GM18502 (cell line): ENCODE measurements around the gene SNRPB.

Source experiments
- ATAC-seq: cut with Tn5 transposase; IDR thresholded peaks from one replicate; pipeline ENCODE4 v1.9.1; 2021; ENCODE audit warnings: mild to moderate bottlenecking; ENCODE audit not compliant: unreplicated experiment, poor library complexity

SNRPB gene

DNA sequence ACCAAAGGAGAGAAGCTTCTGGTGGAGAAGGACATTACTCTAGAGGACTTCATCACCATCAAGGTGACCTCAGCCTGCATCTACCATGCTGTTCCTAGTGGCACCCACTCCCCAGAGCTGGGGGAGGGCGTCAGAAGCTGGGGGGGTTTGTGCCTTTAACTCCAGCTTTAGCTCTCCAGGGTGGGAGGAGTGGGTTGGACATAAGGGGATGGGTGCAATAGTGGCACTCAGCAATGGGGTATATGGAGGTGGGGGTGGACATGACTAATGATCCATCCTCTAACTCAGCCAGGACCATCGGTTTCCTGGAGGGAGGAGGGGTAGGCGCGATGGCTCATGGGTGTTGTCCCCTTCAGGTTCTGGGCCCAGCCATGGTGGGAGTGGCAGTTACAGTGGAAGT lies 40.1 kb downstream of the SNRPB start:
- no peak for ATAC-seq

DNA sequence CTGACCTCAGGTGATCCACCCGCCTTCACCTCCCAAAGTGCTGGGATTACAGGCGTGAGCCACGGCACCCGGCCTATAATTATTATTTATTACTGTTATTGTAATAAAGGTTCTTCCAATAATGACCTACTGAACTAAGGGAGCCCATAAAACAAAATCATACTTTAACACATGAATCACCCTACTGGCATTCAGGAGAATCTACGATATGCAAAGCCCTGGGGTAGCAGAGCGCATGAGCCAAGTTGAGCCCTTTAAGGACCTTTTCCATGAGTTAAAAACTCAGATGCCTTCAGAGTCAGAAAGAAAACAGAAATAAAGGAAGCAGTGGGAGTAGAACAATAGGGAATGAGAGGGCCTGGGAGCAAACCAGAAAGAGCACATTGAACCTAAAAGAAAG lies 41.5 kb downstream of the SNRPB start:
- no peak for ATAC-seq

DNA sequence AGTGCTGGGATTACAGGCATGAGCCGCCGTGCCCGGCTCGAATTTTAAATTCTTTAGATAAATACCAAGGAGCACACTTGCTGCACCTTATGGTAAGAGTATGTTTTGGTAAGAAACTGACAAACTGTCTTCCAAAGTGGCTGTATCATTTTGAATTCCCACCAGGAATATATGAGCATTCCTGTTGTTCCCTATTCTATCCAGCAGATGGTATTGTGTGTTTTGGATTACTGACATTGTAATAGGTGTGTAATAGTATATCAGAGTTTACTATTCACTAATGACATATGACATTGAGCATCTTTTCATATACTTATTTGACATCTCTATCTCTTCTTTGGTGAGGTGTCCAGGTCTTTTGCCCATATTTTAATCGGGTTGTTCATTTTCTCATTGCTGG lies 49.3 kb downstream of the SNRPB start:
- ATAC-seq = no peak

DNA sequence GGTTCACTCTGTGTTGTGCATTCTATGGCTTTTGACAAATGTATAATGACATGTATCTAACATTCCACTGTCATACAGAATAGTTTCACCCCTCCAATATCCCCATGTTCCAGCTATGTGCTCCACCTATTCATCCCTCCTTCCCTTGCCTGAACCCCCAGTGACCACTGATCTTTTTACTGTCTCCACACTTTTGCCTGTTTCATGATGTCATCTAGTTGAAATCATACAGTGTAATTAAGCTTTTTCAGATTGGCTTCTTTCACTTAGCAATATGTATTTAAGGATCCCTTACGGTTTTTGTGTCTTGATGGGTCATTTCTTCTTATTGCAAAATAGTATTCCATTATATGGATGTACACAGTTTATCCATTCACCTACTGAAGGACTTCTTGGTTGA lies 50.1 kb downstream of the SNRPB start:
- no peak for ATAC-seq

DNA sequence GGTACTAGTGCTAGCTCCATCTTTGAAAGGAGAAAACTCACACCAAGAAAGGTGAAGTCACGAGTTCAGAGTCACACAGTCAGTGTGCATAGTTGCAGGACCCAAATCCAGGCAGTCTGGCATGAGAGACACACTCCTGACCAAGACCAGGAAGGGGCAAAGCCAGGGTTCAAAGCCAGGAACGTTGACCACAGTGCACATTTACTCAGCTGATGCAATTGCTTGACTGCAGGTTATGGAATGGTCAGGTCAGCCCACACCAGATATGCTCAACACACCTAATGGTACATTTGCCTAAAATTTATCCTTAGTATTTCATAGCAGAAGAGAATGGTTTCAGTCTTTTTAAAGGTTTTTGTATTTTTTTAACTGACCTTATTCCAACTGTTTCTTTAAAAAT lies 52.2 kb downstream of the SNRPB start:
- no peak for ATAC-seq

DNA sequence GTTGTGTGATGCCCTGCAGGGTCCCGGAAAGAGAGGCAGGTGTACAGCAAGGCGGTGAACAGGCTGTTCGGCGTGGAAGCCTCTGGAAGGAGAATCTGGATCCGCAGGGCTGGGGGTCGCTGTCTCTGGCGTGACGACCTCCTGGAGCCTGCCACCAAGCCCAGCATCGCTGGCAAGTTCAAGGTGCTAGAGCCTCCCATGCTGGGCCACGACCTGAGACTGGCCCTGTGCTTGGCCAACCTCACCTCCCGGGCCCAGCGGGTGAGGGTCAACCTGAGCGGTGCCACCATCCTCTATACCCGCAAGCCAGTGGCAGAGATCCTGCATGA lies 53.4 kb downstream of the SNRPB start:
- ATAC-seq = no peak

DNA sequence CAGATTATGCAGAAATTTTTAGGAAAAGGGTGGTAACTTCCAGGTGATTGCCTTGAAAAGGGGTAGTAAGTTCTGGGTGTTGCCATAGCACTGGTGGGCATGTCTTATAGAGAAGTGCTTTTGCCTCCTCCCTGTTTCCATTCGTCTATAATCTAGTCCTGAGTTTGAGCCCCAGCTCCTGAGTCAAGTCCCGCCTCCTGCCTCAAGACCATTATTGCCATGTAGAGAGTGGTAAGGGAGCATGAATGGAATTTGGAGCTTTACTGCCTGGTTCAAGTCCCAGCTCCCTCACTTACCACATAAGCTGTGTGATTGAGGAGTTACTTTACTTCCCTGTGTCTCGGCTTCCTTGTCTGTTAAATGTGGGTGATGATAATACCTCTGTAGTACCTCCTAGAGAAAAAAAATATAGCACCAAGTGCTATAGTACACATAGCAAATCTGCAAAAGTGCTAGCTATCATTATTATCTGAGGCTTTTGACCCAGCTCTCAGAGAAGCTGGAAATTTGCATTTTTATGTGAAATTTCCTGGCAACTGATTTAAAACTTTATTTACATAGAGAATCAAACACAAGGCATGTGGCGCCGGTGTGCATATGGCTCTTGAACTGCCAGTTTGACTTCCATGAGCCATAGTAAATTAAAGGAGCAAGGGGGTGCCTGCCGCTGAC lies 53.9 kb downstream of the SNRPB start:
- ATAC-seq = no peak
